HG02623 (cell line): ENCODE data around the gene SEH1L.
"Not testable (repeated sequence)": the region's sequence is repeated elsewhere in the genome, so short reads cannot be mapped to it uniquely, and the experiment has no call there.

ENCODE experiments used
- ATAC-seq: cut with Tn5 transposase; IDR thresholded peaks from one replicate; pipeline ENCODE4 v1.9.1; 2021; ENCODE audit warnings: moderate library complexity; ENCODE audit not compliant: unreplicated experiment

SEH1L gene

DNA sequence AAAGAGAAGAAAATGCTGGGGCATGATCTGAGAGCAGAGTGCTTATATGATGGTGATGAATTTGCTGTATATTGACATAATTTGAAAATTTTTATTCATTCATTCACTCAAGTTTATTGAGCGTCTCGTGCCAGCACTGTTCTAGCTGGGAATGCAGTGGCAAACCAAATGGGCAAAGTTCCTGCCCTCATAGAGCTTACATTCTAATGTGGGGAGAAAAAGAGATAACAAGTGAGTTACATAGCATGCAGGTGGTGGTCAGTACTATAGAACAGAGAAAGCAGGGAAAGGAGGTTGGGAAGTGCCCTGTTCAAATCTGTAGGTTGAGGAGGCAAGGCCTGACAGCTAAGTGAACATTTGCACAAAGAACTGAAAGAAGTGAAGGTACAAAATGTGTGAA lies 47.6 kb downstream of the SEH1L start:
- no peak for ATAC-seq

DNA sequence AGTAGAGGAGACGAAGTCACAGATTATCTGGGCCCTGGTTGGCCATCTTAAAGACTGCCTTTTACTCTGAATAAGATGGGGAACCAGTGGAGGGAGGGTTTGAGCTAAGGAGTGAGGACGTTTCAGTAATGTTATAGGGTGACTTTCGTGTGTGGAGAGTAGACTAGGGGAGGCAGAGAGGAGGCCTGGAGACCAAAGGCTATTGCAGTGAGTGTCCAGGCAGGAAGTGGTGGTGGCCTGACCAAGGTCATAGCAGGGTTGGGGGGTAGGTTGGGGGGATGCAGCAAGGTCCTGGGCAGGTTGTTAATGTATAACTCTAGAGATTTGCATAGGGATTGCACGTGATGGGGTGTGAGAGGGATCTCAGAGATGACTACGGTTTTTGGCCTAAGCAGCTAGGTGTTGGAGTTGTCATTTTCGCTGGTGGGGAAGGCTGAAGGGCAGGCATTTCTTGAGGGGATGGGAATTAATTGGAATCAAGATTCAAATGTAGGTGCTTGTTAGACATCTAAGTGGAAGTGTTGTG lies 48.2 kb downstream of the SEH1L start:
- ATAC-seq = no peak

DNA sequence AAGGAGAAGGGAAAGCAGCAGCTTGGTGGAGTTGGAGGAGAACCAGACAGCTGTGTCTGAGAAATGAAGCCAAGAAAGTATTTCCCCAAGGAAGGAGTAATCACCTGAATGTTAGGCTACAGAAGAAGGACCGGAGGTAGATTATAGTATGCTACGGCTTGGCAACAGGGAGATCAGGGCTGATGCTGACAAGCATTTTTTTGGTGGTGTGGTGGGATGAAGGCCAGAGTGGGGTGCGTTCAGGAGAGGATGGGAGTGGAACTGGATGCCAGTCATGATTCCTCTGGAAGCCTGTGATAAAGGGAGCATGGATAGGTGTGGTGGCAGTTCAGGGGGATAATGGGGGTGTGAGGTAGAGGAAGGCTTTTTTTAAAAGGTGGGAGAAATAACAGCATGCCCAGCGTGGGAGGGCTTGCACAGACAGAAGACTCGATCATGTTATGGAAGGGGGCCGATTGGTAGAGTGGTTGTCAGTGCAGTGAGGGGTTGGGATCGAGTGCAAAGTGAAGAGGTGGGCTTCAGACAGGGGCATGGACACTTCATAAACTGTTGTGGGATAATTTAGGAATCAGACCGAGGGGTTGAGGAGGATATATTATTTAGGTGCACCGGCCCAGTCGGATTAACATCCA lies 49.0 kb downstream of the SEH1L start:
- no peak for ATAC-seq

DNA sequence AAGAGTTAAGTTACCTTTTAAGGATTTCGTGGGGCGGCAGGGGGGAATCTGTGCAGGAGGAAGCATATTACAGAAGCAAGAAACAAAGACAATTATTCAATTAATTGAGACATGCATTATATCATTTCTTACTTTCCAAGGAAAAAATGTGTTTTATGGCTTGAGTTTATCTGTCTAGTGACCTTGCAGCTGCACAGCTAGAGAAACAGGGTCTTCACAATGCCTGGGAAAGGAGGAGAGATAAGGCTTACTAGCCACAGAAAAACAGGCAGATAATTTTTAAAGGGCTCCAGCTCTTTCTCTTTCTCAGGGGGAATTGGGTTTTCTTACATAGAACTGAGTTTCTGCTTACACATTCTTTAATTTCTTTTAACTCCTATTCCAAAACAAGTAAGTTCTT lies 49.5 kb downstream of the SEH1L start:
- ATAC-seq = not testable (repeated sequence)

DNA sequence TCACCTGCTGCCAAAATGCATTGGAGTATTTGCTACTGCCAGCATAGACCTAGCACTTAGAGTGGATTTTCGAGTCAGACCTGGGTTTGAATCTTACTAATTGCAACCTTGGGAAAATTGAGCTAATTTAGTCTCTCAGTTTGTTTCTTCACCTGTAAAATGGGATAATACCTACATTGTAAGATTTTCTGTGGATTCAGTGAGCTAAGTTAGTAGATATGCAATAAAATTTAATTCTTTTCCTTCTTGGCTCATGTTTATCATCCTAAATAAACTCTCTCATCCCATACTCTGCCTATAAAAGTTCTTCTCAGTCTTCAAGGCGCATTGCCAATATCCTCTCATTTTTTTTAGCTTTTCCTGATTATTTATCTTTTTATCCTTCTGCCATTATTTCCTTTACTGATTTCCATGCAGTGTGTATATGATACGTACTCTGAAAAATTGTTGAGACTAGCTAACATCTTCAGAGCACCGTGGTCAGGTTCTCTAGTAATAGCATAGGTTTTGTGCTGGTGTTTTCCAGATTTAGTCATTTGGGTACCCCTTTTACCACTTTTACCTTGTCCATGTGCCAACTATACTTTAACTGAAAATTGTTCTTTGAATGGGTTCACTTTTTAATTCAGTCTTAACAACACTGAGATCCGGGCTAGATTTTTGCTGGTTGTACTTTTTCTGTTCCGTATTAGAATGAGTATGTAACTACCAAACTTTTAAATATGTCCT lies 50.7 kb downstream of the SEH1L start:
- no peak for ATAC-seq

DNA sequence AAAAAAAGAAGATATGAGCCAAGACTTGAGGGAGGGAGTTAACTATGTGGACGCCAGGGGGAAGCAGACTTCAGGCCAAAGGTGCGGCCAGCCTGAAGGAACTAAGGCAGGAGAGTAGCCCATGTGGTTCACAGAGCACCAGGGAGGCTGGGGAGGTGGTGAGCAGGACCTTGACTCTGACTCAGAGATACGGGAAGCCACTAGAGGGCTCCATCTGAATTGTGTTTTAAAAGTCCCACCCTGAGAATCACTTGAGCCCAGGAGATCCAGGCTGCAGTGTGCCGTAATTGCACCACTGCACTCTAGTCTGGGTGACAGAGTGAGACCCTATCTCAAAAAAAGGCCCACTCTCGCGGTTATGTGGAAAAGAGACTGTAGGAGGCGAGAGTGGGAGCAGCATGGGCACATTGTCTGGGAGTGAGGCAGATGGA lies 55.7 kb downstream of the SEH1L start:
- no peak for ATAC-seq

DNA sequence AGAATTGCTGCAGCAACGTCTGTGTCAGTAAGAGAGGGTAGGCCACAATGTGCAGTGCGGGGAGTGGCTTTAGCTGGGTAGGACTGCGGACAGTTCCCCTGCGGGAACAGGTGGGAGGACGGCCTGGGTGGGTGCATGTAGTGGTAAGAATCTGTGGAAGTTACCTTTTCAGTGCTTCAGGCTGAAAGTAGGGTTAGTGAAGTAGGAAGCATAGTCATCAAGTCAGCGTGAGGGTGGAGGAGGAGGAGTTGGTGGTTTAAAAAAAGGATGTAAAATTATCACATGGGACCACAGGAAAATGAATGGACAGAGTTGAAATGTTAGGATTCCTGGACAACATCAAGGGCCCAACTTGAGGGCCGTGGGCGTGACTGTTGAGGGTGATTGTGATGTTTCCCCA lies 56.6 kb downstream of the SEH1L start:
- no peak for ATAC-seq

DNA sequence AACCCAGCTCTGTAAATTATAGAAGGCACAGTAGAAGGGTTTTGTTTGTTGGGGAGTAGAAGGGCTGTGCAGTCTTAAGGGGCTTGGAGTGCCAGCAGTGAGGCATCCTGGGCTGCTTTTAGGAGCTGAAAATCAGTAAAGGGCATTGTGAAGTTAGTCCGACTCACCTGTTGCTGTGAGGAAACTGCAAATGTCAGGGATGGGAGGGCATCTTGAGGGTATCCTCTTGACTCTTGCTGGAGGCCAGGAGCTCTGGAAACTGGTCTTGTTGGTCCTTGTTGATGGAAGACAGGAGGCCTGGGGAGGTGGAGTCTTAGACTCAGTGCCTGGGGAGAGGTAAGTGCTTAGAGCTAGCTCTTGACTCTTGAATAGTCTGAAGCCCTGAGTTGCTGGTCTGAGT lies 57.5 kb downstream of the SEH1L start:
- no peak for ATAC-seq

DNA sequence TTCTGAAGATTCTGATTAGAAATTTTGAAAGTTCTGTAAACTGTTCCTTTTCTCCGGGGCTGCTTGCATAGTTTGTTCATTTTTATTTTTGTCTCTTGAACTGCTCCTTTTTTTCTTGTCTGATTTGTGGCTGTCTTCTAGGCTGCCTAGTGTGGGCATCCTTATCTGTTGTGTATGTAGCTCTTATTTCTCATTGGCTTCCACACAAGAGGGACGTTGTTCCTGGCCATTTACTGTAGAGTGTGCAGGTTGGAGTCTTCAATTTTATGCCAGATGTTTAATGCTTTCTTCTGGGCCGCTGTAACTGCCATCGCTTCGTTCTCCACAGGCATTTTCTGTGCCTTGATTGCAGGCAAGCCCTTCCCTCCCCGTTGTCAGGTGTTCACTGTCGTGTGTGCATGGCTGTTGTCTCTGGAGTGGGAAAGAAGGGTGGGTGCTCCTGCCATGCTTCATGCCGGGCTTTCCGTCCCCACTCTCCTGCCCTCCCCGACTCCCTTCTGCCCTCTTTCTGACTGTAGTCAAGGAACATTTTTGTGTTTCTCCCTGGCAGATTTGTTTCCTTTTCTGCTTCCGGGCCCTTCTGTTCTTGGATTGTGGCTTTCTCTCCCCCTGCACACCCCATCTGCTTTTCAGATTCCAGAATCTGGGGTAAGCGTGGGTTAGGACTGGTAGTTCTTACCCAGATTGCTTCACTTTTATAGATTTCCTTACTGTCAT lies 58.9 kb downstream of the SEH1L start:
- no peak for ATAC-seq

DNA sequence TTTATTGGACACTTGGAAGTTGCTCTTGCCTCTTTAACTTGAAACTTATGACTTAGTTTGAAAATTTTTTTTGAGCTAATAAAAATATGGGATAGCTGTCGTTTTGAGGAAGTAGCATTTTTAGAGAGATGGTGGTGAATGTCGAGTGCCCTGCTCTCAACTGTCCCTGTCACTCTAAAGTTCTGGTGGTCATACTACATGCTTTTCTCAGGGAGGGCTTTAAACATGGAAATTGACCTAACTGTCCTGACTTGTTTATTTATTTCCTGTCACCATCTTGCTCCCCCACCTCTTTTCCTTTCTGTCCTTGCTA lies 59.4 kb downstream of the SEH1L start:
- ATAC-seq = no peak

DNA sequence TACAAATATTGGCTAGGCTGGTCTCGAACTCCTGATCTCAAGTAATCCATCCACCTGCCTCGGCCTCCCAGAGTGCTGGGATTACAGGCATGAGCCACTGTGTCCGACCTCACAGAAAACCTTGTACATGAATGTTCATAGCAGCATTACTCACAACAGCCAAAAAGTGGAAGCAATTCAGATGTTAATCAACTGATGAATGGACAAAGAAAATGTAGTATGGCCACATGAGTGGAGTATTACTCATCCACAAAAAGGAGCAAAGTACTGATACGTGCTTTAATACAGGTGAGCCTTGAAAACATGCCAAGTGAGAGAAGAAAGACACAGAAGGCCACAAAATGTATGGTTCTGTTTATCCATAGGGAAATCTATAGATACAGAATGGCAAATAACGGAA lies 63.9 kb downstream of the SEH1L start:
- no peak for ATAC-seq

DNA sequence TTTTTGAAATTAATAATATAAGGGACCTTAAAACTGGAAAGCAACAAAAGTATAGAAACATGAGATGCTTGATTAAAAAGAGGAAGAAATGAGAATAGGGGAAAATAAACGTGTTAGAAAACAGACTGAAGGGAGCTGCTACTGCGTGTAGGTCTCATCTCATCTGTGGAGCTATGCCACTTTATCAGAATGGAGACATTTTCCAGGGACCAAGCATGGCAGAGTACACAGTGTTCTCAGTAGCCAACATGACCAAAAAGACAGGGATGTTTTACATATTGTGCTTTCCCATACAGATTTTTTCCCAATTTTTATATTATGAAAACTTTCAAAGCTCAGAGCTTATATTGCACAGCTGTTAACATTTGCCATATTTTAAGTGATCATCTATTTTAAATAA lies 66.4 kb downstream of the SEH1L start:
- no peak for ATAC-seq

DNA sequence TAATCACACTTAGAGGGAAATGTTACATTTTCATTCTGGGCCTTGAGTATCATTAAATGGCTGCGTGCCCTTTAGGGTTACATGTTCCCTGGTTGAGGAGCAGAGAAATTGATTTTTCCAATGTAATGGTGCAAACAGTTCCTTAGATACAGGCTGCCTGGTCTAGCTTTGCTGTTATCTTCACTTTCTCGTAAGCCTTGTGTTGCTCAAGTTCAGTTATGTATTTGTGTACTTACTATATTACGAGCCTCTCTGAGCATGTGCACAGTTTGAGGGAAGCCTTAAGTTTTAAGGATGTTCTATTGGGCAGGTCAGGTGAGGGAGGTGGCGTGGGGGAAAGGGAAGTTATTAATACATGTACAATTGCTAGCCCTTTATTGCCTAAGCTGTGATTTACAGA lies 67.0 kb downstream of the SEH1L start:
- no peak for ATAC-seq

DNA sequence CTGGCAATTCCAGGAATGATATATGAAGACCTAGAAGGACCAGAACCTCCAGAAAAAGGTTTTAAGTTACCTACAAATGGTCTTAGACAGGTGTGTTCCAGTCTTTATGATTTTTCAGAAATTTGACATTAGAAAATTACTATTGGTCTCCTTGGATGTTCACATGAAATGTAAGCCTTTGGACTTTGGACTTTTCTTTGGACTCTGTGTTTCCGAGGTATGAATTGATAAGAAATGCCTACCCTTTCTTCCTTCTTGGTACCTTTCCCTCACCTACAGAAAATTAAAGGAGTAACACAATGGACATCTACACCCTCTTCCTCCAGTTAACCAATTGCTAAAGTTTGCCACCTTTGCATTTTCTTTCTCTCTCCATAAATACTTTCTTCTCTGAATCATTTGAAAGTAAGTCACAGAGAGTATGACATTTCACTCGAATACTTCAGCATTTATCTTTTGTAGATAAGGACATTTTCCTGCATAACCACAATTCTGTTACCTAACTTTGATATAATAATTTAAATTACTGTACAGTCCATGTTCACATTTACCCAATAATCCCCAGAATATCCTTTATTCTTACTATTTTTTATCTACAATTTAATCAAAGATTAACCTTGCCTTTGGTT lies 69.5 kb downstream of the SEH1L start:
- ATAC-seq = no peak

DNA sequence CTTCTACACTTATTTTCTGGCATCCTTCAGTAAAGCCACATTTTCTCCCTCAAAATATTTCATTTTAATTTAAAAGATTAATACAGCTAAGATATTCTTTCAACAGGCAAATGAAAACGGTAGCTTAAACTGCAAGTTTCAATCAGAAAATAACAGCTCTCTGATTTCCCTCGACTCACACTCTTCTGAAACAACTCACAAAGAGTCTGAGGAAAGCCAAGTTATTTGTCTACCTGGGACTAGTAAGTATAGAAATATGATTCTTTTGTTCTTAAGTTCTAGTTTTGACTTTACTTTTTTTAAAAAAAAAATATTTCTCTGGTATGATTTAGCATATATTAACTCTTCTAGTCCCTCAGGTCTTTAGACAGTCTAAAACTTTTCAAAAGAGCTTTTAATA lies 70.6 kb downstream of the SEH1L start:
- ATAC-seq = no peak

DNA sequence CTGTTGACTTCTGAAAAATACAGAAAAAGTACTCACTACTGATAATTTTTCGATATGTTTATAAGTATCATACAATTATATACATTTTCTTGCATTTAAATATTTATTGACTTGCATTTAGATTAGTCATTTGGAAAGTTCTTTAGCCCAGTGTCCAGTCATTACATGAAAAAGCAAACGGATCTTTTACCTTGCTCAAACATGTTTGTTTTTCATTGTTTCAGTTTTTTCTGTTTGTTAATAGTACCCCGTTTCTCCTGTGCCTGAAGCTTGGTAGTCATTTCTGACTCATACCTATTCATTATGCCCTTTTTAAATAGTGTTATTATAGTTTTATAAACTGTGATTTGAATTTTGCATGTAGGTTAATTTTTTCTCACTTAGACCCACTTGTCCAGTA lies 71.5 kb downstream of the SEH1L start:
- no peak for ATAC-seq

DNA sequence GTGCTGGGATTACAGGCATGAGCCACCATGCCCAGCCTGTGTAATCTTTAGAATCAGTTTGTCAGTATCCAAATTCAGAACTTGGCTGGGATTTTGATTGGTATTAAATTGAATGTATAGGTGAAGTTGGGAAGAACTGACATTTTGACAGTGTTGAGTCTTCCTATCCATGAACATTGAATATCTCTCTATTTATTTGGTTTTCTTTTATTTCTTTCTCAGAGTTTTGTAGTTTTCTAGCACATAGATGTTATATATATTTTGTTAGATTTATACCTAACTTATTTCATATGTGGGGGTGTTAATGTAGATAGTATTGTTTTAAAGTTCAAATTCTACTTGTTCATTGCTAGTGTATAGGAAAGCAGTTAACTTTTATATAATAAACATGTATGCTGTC lies 74.8 kb downstream of the SEH1L start:
- ATAC-seq = no peak

DNA sequence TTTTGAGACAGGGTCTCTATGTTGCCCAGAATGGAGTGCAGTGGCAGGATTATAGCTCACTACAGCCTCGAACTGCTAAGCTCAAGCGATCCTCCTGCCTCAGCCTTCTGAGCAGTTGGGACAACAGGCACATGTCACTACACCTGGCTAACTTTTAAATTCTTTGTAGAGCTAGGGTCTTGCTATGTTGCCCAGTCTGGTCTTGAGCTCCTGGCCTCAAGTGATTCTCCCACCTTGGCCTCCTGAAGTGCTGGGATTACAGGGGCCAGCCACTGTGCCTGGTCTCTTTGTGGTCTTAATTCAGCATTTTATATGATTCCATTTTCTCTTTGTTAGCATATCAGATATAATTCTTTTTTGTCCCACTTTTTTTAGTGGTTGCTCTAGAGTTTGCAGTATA lies 77.4 kb downstream of the SEH1L start:
- ATAC-seq = no peak

DNA sequence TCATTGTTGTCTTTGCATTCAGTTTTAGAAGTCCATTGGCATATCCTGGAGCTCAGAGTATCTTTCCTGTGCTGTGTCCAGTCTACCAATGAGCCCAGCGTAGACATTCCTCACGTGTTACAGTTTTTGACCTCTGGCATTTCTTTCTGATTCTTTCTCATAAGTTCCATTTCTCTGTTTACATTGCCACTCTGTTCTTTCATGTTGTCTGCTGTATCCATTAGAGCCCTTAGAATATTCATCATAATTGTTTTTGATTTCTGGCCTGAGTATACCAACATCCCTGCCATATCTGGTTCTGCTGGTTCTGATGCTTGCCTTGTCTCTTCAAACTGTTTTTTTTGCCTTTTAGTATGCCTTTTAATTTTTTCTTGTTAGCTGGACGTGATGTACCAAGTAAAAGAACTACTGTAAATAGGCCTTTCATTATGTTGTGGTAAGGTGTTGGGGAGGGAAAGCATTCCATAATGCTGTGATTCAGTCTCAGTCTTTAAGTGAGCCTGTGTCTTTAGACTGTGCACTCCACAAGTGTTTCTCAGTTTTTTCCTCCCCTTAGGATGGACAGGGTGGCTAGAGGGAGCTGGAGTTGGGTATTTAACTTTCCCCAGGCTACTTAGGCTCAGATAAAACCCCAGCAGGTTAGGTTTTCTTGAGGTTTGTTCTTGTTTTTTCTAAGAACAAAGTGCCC lies 78.9 kb downstream of the SEH1L start:
- no peak for ATAC-seq

DNA sequence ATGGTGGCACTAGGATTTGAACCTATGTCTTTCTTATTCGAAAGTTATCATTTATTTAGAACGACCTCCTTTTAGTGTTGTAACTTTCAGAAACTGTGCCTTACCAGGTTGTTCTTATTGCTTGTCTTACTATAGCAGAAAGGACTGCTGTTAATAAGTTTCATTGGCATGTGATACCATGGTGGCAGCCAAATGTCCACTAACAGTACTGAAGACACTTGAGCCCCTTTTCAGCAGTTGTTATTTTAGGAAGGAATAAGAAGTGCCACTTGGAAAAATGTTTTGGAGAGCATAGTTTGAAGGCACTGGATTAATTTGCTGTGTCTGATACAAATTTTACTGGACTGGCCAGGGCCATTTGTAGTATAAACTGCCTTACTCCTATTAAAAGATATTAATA lies 81.1 kb downstream of the SEH1L start:
- no peak for ATAC-seq

DNA sequence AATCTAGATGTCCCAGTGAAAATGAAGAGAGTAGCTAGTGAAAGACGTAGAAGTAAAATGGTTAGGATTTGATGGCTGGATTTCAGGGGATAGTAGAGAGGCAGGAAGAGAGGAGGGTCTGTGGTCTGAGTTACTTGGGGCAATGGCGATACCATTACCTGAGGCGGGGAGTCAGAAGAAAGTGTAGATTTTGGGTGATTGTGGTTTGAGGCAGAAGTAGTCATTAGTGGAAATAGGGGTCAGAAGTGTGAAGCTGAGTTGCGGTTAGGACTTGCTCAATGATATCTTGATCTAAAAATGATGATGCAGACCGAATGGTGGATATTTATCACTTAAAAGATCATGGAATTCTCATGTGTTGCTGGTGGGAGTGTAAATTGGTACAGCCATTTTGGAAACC lies 84.4 kb downstream of the SEH1L start:
- no peak for ATAC-seq
